Activated T-cell treated with anti-CD3 and anti-CD28 coated beads, Interleukin-2, amount 50 U/mL, for 1 hour (primary cell): ENCODE data around the gene FUBP1.
"Not testable (repeated sequence)": the region's sequence is repeated elsewhere in the genome, so short reads cannot be mapped to it uniquely, and the experiment has no call there.

ENCODE experiments used
- DNase-seq: peaks from one replicate; pipeline ENCODE4 v3.0.0-alpha.2; 2020

The FUBP1 gene

DNA sequence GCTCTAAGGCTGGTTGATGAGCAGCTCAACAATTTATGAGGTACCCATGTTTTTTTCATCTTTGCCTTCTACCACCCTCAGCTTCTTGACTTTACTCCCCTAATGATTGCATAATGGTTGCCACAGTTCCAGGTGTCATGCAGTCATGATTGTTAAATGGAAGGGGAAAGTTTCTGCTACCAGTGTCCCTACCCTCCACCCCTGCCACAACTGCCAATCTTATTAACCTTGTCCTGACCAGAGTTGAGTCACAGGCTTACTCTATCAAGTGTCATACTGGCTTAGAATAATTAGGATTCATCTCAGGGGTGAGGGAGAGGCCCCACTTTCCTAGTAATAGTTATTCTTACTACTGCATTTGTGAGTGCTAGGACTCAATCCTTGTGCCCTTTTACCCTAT lies 7.9 kb upstream of the FUBP1 start:
- no peak for DNase-seq

DNA sequence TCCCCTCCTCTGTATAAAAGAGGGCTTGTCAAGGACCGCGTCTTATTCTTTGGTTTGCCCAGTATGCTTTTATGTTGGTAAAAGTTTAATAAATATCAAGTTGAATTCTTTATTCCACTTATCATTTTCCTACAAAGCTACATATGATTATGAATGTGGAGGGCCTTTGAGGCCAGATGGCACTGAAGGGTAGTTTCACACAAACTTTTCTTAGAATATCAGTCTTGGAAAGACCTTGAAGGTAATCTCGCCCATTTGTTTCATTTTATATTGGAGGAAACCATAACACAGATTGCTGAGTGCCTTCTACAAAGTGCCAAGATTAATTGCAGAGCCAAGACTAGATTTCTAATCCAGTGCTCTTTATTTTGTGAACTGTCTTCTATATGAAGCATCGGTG lies 5.8 kb upstream of the FUBP1 start:
- no peak for DNase-seq

DNA sequence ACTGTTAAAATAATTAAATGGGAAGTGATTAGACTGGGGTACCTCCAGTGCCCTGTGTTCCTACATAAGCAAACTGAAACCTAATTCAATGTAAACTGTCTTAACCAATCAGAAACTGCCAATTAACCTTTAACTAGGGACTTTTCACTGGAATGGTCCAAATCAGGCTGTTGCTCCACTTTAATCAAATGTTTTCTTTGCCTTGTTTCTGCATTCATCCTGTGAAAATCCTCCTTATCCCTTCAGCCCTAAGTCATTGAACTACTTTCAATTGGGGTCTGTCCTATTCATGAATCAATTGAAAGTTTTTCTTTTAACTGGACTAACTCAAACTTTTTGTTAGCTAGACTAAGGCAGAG lies 5.1 kb upstream of the FUBP1 start:
- DNase-seq = no peak

DNA sequence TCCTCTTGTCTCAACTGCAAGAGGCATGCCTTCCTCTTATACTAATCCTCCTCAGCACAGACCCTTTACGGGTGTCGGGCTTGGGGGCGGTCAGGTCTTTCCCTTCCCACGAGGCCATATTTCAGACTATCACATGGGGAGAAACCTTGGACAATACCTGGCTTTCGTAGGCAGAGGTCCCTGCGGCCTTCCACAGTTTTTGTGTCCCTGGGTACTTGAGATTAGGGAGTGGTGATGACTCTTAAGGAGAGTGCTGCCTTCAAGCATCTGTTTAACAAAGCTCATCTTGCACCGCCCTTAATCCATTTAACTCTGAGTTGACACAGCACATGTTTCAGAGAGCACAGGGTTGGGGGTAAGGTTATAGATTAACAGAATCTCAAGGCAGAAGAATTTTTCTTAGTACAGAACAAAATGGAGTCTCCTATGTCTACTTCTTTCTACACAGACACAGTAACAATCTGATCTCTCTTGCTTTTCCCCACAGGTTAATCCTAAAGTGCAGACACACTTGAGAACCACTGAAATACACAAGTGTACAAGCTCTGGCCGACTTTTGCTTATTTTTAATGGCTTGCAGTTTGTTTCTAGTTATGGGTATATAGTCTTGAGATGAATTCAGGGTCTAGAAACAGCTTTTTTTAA lies 4.6 kb upstream of the FUBP1 start:
- DNase-seq = not testable (repeated sequence)

DNA sequence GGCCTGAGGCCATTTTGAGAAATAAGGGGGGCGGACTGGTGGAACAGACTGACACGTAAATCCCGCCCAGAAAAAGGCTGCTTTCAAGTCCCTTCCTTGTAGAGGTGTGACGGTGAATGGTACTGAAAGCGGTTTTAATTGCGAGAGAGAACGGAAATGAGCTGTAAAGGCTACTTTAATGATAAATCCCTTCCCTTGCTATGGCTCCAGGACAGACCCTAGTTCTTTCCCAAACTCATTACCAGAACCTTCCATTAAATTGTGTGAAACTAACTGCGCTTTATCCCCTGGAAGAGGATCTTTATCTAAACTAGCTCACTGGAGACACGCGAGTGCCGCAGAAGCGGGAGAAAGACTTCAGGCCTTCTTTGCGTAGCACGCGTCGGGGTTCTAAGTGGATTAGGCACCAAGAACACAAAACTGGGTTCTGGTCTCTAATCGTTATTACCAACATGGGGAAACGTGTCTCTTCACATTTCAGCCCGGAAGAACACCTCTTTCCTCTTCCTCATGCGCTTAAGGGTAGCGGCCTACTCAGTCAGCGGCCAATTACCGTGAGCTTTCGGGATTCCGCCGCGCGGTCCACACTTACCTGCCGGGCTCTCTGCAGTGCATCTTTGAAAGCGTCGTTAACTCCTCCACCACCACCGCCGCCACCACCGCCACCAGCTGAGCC lies 441 bp downstream of the FUBP1 start:
- peak; percentile 46 for DNase-seq

DNA sequence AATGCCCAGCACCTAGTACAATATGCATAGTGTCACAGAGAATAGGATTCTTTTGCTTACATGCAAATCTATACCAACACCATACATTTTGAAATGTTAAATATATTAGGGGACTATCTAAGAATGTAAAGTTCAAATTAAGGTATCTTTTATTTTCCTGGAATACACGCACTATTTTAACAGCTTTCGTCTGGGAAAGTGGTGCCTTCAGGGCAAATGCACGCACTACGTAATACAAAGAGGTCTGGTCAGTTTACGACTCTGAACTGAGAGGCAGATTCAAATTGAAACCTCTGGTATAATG lies 931 bp downstream of the FUBP1 start:
- DNase-seq = no peak

DNA sequence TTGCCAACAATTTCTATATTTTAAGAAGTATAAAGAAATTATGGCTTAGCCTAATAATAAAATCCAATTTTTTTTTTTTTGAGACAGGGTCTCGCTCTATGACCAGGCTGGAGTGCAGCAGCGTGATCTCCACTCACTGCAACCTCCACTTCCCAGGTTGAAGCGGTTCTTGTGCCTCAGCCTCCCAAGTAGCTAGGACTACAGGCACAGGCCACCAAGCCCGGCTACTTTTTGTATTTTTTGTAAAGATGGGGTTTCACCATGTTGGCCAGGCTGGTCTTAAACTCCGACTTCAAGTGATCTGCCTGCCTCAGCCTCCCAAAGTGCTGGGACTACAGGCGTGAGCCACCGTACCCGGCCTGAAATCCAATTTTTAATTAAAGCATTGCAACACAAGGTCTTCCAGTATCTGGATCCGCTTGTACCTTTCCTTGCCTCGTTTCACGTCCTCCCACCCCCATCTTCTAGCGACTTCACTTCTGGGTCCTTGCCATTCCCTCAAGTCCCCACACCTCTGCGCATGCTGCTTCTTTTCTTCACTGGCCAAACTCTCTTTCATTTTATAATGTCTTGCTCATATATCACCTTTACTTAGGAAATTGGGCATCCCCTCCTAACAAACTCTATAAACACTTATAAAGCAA lies 2.3 kb downstream of the FUBP1 start:
- DNase-seq = no peak

DNA sequence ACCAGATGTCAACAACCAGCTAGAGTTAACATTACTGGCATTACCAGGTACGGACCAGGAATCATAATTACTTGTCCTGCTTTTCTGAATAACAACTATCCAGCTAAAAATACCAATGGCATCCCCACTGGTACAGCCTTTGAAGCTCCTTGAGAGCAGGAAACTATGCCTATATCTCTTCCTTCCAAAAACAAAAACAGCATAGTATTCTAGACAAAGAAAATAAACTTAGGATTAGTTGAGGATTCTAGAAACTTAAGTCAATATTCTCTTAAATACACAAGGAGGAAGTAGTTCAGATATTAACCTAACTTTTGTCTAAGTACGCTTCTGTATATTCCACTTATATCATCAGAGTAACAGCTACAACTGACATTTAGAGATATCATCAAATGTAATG lies 3.0 kb downstream of the FUBP1 start:
- DNase-seq = no peak

DNA sequence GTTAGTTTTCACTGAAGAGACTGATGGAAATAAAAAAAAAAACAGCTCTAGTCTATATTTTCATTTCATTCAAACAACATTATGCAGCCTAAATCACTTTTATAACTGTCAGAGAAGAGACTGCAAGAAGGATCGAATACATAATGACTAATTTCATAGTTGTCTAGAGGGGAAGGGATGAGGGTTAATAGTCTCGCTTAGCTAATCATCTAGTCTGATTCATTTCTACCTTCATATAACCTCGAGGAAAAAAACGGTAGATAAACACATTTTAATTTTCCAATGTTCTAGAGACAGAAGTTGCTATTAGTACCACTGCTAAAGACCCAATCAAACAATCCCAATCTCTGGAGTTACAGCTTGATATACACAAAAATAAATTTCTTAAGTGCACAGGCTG lies 3.5 kb downstream of the FUBP1 start:
- no peak for DNase-seq

DNA sequence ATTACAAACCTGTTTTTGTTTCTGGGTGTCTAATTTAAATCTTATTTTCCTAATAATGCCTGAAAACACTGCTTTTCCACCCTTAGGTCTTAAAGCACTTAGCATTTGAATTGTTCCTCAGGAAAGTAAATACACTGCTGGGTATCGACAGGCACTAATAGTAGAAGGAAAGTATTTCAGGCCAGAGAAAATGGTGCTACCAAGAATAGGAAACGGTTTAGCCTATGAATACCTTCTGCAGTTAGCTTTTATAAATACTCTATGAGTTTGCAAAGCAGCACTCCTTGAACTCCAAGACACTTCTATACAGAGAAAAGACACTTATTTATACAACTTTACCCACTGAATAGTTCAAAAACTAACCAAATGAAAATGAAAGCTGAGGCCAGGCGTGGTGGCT lies 6.8 kb downstream of the FUBP1 start:
- no peak for DNase-seq

DNA sequence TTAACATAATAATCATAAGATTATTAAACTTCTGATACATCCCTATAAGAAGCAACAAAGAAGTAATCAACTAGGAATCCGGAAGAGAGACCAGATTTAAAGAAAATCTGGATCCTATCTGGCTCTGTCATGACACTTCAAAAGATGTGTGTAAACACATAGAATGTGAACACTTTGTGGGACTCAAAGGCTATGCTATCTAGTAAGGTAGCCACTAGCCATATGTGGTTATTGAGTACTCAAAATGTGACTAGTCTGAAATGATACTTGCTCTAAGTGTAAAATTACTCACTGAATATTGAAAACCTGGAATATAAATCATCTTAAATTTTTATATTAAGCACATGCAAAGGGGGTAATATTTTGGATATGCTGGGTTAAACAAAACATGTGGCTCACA lies 8.7 kb downstream of the FUBP1 start:
- DNase-seq = no peak

DNA sequence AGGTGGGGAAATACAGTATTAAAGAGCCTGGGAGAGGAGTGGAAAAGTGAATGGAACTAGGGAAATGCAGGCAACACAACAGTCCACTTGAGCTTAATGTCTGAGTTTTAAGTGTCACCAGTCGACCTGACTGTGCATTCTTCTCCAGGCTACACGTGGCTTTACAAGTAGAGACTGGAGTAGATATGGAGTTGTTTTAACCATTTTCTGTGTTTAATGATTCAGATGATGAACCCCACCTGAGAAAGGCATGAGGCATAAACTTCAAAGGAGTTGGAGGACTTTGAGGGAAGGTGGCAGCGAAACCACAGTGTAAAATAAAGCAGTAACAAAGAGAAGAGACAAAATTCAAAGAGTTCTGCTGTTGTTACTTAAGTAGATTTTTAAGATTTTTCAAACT lies 12.6 kb downstream of the FUBP1 start:
- DNase-seq = no peak

DNA sequence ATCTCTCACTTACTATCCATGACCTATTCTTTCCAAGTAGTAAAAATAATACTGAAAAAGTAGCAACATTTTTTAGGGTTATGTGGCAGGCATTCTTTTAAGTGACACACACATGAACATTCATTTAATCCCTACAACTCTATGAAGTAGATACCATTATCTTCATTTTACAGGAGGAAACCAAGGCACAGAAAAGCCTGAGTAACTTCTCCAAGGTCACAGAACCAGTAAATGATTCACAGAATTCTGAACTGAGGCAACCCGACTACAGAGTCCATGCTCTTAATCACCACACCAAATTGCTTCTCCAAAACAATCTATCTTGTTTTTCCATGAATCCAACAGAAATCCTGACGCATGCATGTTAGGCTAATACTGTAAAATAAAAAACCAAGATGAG lies 17.5 kb downstream of the FUBP1 start:
- DNase-seq = no peak

DNA sequence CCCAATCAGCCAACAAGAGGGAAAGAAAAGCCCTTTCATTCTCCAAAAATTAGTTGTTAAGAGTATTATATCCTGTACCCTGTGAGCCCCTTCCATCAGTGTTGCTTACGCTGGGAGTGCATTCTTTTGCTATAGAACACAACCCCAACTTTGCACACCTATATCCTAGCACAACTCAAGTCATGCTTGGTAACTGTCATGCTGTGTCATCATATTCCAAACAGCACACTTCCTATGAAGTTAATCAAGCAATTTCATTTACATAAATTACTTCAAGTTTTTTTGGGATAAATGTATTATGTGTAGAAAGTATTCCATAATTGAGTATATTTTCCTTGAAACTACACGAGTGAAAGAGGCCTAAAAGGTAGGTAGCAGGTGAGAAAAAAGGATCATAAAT lies 20.0 kb downstream of the FUBP1 start:
- no peak for DNase-seq

DNA sequence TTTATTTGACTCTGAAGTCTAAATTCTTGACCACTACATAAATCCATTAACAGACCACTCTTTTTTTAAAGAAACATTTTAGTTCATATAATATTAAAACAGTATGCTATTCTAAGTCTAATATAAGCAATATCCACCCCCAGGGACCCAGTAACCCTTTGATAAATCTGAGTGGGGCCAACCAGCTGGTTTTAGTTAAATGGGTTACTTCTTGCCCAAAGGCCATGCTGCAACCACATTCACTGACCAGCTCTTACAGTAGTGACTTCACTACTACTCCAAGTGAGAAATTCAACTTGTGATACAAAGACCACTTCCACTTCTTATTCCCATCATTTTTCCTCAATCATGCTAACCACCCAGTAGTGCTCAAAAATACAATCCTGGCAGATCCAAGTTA lies 20.5 kb downstream of the FUBP1 start:
- DNase-seq = no peak

DNA sequence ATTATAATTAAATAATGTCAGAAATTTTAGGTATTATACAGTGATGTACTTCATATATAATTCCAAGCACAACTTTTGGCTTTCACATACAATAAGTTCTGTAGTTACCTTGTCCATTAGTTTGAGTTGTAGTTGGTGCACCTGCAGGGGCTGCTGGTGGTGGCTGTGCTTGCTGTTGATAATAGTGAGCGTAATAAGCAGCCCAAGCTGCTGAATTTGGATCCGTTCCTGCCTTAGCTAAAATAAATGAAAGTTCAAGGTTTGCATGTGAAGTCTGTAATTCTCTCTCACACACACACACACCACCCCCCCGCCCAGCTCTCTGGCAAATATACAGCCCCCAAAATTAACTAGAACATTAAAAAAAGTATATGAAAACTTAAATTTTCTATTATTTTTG lies 22.4 kb downstream of the FUBP1 start:
- DNase-seq = no peak

DNA sequence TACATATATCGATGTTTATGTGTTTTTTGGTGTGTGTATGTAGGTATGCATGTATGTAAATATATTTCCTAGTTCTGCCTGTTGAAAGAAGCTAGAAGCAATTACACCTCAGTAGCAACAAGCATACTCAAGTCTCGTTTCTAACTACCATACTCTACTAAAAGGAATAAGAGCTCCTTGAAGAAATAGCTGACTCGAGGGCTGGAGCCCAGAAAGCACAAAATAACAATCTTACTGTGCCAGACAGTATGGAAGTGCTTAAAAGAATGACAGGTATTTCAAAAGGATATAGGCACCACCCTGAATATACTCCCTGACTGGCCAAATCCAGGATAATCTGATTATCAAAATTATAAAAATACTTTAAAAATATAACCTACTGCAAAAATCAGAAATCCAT lies 23.2 kb downstream of the FUBP1 start:
- DNase-seq = no peak

DNA sequence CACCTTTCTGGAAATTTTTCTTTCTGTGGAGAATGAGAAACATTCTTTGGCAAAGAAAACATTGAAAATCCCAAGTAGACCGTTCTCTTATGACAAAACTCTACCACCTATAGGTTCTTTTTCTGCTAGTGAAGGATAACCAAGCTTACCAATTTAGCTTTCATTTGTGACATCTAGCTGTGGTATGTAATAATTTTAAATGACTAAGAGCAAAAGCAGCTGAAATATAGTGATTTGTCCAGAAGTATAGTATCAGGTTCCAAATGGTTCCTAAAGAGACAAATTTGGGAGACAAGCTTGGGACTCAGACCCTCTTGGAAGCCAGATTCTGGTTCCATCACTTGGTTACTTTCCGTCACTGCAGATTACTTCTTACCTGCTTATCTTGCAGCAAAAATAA lies 24.4 kb downstream of the FUBP1 start:
- DNase-seq = no peak

DNA sequence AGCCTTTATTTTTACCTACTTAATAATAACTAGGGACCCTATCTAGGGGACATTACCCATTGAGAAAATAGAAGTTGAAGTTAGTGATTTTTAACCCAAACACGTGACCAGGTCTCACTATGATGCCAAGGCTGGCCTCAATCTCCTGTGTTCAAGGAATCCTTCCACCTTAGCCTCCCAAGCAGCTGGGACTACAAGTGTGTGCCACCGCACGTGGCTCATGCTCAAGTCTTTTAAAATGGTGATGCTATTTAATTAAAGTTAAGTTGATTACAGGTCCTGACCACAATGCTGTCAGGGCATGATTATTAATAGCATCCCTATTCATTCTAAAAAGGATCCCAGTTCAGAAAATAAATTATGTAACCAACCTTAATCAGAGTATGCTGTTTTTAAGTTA lies 25.0 kb downstream of the FUBP1 start:
- no peak for DNase-seq

DNA sequence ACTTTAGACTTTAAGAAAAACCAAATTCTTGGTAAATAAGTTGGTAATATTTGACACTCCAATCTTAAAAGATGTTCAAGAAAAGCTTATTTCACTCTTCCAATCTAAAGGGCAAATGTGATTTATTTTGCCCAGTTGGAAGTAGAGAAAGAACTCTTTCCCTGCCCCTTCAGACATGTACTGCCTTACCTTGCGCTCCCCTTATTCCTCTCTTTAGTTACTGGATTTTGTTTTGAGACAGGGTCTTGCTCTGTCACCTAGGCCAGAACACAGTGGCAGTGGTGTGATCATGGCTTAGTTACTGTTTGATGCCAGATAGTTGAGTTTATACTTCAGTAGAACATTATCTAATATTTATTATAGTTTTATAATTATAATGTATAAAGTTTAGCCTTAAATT lies 27.5 kb downstream of the FUBP1 start:
- no peak for DNase-seq

DNA sequence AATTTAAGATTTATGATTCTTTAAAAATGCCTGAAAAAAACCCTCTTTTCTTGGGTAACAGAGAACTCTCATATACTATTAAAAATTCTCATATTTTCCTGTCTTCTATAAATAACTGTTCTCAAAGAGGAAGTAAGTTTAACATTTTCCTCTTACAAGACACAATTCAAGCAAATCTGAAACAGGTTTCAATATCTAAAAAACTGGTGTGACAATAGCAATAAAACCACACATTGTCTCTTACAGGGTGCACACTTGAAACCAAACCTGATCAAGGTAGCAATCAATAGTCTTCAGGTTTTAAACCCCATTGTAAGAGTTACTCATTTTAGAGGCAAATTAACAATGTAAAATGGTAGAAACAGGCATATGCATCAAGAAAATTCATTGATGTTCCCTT lies 28.0 kb downstream of the FUBP1 start:
- DNase-seq = no peak

DNA sequence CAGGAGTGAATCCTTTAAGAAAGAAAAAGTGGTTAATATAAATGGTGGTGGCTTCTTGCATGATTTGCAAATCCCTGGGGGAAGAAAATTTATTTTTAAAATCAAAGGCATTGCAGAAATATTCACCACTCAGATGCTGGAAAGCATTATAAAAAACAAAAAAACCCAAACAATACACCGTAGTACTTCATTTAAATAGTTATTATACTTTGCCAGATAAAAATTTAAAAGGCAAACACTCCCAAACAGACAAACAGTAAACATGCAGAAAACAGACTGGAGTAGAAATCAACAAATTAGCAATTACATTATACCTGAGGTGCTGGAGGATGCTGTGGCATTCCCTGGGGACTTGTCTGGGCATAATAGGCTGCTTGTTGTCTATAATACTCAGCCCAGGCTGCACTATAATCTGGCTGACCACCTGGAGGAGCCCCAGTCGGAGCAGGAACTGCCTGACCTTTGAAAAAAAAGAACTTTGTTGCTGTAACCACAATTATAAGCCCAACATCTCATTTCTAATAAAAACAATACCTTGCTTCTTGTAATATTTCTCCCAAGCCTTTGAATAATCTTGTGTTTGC lies 29.9 kb downstream of the FUBP1 start:
- DNase-seq = no peak

DNA sequence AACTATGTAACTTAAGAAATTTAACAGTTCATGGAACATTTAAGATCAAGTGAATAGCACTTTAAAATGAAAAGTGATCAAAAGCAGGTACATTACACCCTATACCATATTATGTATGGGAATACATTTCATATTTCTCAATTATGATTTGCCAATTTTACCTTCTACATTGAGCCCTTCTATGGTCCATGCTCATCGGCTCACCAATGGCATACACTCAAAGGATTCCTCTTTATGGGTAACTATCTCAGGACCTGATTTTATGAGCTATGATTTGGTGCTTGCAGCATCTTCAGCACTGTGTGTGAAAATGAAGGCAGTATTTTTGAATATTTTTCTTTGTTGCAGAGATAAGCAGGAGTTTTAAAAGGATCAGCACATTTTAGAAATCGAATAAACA lies 33.5 kb downstream of the FUBP1 start:
- DNase-seq = no peak

DNA sequence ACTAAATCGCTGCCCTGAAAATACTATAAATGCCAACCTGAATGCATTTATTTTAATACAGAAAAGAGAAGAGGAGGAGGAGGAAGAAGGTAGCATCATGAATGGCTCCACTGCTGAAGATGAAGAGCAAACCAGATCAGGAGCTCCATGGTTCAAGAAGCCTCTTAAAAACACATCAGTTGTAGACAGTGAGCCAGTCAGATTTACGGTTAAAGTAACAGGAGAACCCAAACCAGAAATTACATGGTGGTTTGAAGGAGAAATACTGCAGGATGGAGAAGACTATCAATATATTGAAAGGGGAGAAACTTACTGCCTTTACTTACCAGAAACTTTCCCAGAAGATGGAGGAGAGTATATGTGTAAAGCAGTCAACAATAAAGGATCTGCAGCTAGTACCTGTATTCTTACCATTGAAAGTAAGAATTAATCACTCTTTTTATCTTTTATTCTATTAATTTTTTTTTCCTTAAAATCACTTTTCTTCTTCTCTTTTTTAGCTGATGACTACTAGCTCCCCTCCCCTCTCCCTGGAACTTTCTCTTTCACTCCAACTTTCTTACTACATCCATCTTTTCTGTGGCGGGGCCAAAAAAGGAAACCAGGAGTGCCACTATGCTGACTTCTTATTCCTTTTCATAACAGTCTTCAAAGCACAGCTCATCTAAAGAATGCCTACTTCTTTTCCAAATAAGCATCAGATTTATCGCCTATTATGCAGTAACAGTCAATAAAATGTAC lies 36.3 kb downstream of the FUBP1 start:
- DNase-seq = no peak
